HL-60/S4 treated with retinoic acid at 250 ng/mL for 4 days and 3 days (cell line): ENCODE measurements around the gene GRAMD4.

Experiments used
- in situ Hi-C: fragments of 300-500 bp; cut with MboI; formaldehyde crosslinking; loops from 2 replicates; pipeline ENCODE4 v1.7.0; 2022; ENCODE audit warnings: low sequenced_read_pairs

Gene GRAMD4

DNA sequence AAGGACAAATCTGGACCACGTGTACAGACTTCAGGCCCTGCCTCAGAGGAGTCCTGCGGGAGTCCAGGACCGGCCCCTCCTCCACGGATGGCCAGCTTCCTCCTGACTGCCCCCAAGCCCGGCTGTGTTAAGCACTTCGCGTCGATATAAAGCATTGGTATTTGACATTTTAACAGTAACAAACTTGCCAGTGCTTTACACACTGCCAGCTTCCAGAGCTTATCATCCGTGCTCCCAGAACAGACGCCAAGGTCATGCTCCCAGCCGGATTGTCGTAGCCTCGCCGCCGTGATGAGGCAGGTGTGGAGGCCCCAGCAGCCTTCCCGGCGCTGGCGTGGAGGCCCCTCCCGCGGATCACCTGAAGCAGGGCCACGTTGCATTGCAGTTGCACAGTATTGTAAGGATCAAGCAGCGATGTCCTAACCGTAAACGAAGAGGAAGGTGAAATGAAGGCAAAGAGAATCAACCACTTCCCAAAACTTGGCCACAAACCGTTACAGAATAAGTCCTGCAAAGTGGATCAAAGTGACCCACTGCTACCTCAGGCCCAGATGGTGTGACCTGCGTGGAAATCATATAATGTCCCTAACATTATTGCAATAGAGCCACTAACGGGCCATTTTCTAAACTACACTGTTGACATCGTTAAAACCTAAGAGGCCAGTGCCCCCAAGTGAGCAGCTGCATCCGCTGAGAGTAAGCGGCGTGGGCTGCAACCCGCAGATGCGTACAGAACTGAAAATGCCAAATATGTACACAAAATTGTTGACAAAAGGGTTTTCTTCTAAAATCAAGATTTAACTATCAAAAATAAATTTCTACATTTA lies 66.2 kb downstream of the GRAMD4 start:
- in situ Hi-C loops: no loop called here

DNA sequence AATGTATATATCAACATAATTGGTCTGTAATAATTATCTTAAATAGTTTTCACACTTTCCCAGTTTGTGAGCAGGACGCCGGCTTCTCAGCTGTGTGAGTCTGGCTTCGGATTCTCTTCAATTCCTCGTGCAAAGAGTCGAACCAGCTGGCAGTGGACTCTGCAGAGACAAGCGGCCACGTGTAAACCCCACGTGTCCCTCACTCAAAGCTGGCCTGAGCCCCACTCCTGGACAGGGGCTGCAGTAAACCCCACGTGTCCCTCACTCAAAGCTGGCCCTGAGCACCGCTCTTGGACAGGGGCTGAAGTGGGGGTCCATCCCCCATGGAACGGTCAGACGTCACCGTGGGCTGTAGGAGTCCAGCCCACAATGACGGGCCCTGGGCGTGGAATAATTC lies 66.9 kb downstream of the GRAMD4 start:
- in situ Hi-C loops: no loop called here

GRCh38 chr22:46687460-46687859 lies 67.3 kb downstream of the GRAMD4 start:
- in situ Hi-C loops: no loop called here

GRCh38 chr22:46688949-46689348 lies 68.8 kb downstream of the GRAMD4 start:
- in situ Hi-C loops: no loop called here

- in situ Hi-C loops: no loop called here
Measured at GRCh38 chr22:46690146-46690545, 70.0 kb downstream of the GRAMD4 start.

- in situ Hi-C loops: no loop called here
Measured at GRCh38 chr22:46691571-46691970, 71.4 kb downstream of the GRAMD4 start.

DNA sequence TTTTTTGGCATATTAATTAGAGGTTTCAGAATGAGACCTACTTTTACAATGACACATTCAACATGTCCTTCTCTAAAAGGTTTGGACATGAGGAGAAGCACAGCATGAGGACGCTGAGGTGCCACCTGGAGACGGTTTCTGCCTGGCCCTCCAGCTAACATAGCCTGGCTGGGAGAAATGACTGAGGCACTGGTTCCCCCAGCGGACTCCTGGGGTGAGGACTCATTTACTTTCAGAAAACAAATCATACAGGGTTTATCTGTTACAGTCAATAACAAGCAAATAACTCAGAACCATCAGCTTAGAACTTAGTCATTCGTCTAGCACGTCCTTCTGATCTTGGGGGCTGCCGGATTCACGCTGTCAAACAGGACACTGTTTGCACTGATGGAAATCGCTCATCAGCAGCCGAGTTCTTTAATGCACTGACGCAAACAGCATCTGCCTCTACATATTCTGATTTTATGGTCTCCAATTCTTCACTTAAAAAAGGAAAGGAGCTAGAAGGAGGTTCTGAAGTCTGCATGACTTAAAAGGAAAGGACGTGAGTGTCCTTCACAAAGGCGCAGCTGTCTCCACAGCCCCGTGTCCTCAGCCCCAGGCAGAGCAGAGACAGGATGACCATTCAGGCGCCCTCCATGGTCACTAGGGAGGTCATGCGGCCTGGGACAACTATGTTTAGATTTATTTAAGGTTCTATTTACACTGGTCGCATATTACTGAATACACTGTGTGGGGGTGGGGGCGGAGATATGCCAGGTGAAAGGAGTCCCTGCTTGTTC lies 73.6 kb downstream of the GRAMD4 start:
- in situ Hi-C loops: no loop called here

DNA sequence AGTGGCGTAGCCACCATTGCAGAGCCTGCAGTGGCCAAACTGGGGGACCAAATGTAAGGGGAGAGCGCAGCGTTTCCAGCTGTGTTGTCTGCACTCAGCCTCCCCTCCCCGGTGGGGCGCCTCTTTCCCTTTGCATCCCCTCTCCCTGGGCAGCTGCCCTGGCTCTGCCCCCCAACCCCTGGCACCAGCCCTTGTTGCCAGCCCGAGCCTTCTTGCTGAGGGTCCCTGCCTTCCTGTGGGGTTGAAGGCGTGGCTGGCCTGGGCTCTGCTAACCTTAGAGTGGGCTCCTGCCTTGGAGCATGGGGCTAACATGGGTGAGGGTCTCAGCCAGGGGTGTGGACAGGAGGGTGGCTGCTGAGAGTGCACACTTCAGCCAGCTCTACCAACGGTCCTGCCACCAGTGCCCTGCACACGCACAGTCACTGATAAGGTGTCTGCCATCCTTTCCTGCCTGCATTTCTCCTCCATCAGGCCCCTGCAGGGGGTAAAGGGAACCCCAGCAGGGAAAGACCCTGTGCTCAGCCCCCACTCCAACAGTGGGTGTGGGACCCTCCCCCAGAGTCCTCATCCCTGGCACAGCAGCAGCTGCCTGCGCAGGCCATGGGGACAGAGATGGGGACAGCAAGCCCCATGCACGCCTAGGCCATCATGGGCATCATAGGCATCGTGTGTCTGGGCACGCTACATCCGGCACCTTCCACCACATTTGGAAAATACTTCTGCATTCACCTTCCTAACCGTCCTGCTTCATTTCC lies 74.4 kb downstream of the GRAMD4 start:
- in situ Hi-C loops: no loop called here

DNA sequence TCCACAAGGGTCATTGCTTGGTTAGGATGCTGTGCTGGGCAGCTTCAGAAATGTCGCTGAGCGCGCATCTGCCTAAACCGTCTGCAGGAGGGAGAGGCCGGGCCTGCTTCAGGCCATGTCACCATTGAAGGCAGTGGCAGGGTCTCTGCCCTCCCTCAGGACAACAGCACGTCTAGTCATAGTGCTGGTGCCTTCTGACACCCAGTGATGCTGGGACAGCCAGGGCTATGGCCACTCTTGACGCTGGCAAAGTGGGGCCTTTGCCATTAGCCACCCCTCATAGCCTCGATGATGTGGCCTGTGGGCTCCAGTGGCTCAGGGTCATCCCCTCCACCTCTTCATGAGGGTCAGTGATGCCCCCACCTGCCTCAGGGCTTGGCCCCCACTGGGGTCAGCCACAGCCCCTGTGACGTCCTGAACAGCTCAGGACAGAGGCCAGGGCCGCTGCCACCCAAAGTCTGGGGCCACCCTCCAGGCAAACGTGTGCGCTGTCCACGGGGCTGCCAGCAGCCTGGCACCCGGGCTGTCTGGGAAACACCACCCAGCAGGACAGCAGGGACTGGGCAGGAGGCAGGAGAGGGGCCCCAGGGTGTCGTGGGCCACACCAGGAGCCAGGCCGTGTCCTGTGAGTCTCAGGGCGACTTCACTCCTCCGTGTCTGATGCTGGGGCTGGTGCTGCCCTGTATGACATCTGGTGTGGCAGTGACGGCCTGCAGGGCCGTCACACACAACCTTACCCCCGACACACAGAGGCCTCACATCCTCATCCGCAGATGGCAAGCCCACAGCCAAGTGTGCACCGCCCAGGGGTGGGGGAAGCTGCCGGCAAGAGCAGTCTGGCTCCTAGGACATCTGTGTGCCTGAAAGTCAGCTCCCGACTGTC lies 75.4 kb downstream of the GRAMD4 start:
- in situ Hi-C loops: no loop called here

DNA sequence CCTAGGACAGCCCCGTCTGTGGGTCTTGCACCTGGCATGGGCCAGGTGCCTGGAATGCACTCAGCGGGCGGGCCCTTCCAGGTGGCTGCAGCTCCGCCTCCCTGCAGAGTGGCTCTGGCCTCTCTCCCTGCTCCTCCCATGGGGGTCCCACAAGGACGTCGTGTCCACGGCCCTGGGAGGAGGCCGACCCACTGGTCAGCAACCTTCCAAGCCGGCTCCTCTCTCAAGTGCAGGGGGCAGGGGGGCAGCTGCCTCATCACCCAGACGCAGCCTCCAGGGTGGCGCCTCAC lies 76.0 kb downstream of the GRAMD4 start:
- in situ Hi-C loops: no loop called here

- in situ Hi-C loops: no loop called here
Measured at GRCh38 chr22:46696614-46697013, 76.4 kb downstream of the GRAMD4 start.

DNA sequence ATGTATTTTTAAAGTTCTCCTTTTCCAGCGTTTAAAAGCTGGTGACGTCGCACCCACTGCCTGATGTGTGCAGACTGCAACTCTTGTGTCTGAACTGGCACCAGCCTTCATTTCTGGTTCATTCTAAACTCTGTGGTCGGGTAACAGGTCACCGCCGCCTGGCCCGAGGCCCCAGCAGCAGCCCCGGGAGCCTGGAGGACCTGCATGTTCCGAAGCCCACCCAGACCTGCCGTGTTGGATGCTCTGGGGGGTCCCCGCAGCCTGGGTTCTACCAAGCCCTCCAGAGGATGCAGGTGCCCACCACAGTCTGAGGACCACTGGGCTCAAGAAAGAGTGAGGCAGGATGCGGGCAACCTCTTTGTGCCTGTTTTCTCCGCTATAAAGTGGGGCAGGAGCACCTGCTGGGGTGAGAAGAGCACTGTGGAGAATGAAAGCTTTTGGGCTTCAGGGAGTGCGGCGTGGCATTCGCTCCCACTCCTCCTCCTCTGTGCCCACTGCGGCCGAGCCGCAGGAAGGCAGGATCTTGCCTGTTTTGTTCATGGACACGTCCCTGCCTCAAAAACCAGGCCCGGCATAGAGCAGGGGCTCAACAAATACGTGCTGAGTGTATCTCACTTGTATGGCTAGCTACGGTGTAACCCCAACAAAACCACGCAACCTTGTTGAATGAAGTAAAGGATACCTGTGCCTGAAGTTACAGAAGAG lies 77.8 kb downstream of the GRAMD4 start:
- in situ Hi-C loops: no loop called here

DNA sequence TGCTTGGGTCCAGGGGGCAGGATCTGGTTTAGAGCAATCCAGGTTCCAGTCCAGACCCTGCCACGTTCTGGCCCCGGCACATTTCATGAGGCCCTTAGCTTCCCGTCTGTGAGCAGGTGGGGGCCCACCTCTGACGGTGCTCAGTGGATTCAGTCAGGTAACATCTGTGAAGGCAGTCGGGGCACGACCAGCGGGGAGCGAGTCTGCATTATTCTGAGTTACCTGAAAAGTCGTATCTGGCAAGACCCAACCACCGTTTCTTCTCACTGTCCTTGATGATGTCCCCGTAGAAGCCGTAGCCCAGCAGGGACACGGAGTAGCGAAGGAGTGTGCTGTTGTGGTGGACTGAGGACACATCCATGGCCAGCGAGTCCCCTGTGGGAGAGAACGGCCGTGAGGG lies 78.9 kb downstream of the GRAMD4 start:
- in situ Hi-C loops: no loop called here

- in situ Hi-C loops: no loop called here
Measured at GRCh38 chr22:46701262-46701661, 81.1 kb downstream of the GRAMD4 start.

DNA sequence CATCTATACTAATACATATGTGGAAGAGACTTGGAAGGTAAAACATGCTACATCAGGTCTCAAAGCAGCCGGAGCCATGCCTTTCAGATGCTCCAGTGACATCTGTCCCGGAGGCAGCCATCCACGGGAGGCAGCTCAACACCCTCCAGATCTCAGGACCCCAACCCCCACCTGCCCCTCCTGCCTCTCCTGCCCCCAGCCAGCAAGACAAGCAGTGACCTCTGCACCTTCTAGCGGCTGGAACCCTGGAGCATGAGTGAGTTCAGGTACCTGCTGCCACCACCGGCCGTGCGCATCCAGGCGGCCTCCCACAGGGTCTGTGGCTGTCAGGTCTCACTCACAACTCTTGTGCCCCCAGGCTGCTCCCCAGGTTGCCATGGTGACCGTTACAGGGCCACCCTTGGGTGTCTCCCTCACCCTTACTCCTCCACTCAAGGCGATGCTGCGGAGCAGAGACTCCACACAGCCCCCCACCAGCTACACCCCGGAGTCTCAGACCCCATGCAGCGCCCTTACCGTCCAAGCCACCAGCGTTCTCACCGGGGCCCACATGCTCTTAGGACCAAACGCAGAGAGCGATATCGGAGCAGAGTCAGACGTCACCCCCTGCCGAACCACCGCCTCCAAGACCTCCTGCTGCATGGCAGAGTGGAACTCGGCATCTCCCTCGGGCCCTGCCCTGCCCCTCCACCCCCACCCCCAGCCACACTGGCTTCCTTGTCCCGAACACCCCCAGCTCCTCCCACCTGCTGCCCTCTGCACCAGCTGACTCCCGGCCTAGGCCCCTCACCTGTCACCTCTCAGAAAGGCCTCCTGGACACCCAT lies 83.2 kb downstream of the GRAMD4 start:
- in situ Hi-C loops: no loop called here

DNA sequence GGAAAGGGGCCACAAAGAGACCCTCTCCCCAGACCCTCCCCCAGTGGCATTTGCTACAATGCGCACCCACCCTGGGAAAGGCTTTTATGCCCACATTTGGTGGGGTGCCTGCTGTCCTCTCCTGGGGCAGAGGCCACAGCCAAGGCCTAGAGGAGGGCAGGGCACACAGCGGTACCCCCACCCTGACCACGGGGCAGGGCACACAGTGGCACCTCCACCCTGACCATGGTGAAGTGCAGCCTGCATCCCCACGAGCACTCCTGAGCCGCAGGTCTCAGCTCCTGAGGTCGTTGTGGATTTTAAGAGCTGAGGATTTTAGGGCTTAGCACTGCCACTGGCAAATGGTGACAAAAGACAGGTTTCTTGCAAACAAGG lies 83.8 kb downstream of the GRAMD4 start:
- in situ Hi-C loops: no loop called here

- in situ Hi-C loops: no loop called here
Measured at GRCh38 chr22:46706060-46706459, 85.9 kb downstream of the GRAMD4 start.

- in situ Hi-C loops: no loop called here
Measured at GRCh38 chr22:46707305-46707704, 87.1 kb downstream of the GRAMD4 start.

DNA sequence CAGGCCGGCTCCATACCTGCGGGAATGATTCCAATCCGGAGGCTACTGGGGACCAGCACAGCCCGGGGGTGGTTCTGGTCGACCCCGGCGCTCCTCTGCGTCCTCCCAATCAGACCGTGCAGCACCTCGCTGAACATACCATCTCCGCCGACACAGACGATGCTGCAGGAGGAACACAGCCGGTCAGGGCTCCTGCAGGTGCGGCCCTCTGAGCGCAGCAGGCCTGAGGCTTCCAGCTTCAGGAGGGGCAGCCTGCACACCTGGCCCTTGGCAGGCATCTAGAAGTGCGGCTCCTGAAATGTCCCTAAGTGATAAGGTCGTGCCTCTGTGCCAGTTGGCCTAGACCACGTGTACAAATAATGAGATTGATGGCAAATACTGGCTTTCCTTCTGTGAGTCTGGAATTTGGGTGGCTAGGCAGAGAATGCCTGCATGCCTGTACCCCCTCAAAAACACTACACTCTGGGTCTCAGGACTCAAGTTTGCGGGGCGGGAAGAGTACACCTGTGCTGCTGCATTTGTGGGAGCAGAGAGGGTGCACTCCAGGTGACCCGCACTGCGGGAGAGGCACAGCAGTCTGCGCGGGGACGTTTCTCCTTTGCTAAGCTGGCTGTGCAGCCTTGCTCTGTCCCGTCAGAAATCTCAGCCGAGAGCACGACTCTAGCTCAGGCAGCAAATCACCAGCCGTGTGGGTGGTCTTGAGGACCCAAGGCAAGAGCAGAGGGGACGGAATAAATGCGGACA lies 87.8 kb downstream of the GRAMD4 start:
- in situ Hi-C loops: no loop called here
